Mucosa of descending colon (tissue), 3 donors: Measurements from ENCODE around the gene S100A6. TPM values are rescaled to one million over a fixed set of nuclear protein-coding genes. Genes with fewer than 3 reads are reported as not detected.
A peak's percentile ranks its signal among the peaks of the same experiment; 100 is the strongest.

Source experiments
- ATAC-seq: fragments of 200-7000 bp; cut with Tn5 transposase; one replicate; pipeline ENCODE4 v1.9.1; 2020; ENCODE audit warnings: mild to moderate bottlenecking, moderate library complexity
- DNase-seq, 3 donors: peaks; one replicate each; pipeline ENCODE4 v3.0.0-alpha.2; 2020
- H3K36me3 ChIP-seq: fragments of 200-600 bp; one replicate; pipeline ENCODE4 v1.8.0; 2021; ENCODE audit warnings: low read depth, mild to moderate bottlenecking
- H3K4me1 ChIP-seq: fragments of 200-600 bp; one replicate; pipeline ENCODE4 v1.8.0; 2021; ENCODE audit warnings: low read depth, mild to moderate bottlenecking
- H3K4me3 ChIP-seq: fragments of 200-600 bp; one replicate; pipeline ENCODE4 v1.8.0; 2021; ENCODE audit warnings: mild to moderate bottlenecking
- H3K9me3 ChIP-seq: fragments of 200-600 bp; one replicate; pipeline ENCODE4 v1.8.0; 2021; ENCODE audit warnings: mild to moderate bottlenecking
- CTCF ChIP-seq: fragments of 200-600 bp; IDR thresholded peaks from one replicate; pipeline ENCODE4 v1.8.0; 2022; ENCODE audit warnings: antibody characterized with exemption, mild to moderate bottlenecking
- intact Hi-C, 2 donors: fragments of 100-400 bp; cut with DNase I in 1 of 2; cut with micrococcal nuclease in 1 of 2; formaldehyde crosslinking; loops; one replicate each; pipeline versions ENCODE4 v1.11.0 to v1.11.1; 2022; cut with DNase I, micrococcal nuclease
- total RNA-seq, 3 donors: library from RNA; stranded (reverse); fragmentation: NEBNext Ultra II Directional in 2 of 3; extraction: Animal tissue kit (Norgen Biotek cat#: 25700) in 2 of 3; gene quantifications; one replicate each; pipeline versions ENCODE4 v1.2.1 to v1.2.4, GENCODE V29; 2021 to 2023
- donor health status: DM: no; HTN: no; CAD: no; lungs with moderate emphysema.
- donor health status: DM: no; HTN: no; CAD: no.
- donor health status: DM: no; HTN: yes; CAD: no.

S100A6 gene
- total RNA-seq, 3 donors from 2014 or later: 1,327 to 1,659 (median 1,382) TPM

GRCh38 chr1:153549741-153550397 is 14.1 kb upstream of the S100A6 start:
- intact Hi-C loops: no loop called here
- H3K9me3 ChIP-seq: no peaks in the 10 kb centered on the region
- peaks cover 19% of the 10 kb centered on the region for H3K4me1 ChIP-seq
- no peak overlapping the region for H3K4me3 ChIP-seq
- no peaks in the 10 kb centered on the region for H3K36me3 ChIP-seq
- ATAC-seq (no peak), DNase-seq (peak in 1 of 3 donors; percentile 20)
- TF ChIP-seq CTCF: no peak

GRCh38 chr1:153548722-153549688 is 13.2 kb upstream of the S100A6 start, which contains the start of gene S100A3:
TSS of gene S100A3 (minus strand) at chr1:153549258. CDS start at chr1:153548485, 773 bp downstream.
- Histone ChIP-seq H3K4me3 (no peak within 1 kb of the TSS), H3K36me3 (no peaks in the 10 kb centered on the region), H3K4me1 (peaks cover 28% of the 10 kb centered on the region), H3K9me3 (no peaks in the 10 kb centered on the region)
- ATAC-seq (no peak), DNase-seq (peak in 1 of 3 donors; percentile 51)
- TF ChIP-seq CTCF: no peak
- intact Hi-C loops: no loop called here

- no peak for ATAC-seq
- intact Hi-C loops: no loop called here
- H3K9me3 ChIP-seq: no peaks in the 10 kb centered on the region
- no peaks in the 10 kb centered on the region for H3K36me3 ChIP-seq
- DNase-seq: no peak
- TF ChIP-seq CTCF: no peak
- peaks cover 29% of the 10 kb centered on the region for H3K4me1 ChIP-seq
- H3K4me3 ChIP-seq: no peak overlapping the region
Observed at GRCh38 chr1:153547560-153548551, 12.1 kb upstream of the S100A6 start.

- H3K4me3 ChIP-seq: no peak overlapping the region
- DNase-seq (peak in 1 of 3 donors; percentile 30), ATAC-seq (no peak)
- no peaks in the 10 kb centered on the region for H3K36me3 ChIP-seq
- H3K4me1 ChIP-seq: peaks cover 29% of the 10 kb centered on the region
- TF ChIP-seq CTCF: no peak
- intact Hi-C loops: no loop called here
- H3K9me3 ChIP-seq: no peaks in the 10 kb centered on the region
Observed at GRCh38 chr1:153546796-153547559, 11.2 kb upstream of the S100A6 start.
